Mucosa of gallbladder (tissue), 1 donor: Measurements from ENCODE around the gene TRIM31. TPM values are rescaled to one million over a fixed set of nuclear protein-coding genes. Genes with fewer than 3 reads are reported as not detected.
A peak's percentile ranks its signal among the peaks of the same experiment; 100 is the strongest.
"Not testable (repeated sequence)": the region's sequence is repeated elsewhere in the genome, so short reads cannot be mapped to it uniquely, and the experiment has no call there.

Experiments used
- DNase-seq: peaks from one replicate; pipeline ENCODE4 v3.0.0-alpha.2; 2020; ENCODE audit warnings: low spot score
- total RNA-seq: library from RNA; stranded (reverse); gene quantifications from one replicate; pipeline ENCODE4 v1.2.1, GENCODE V29; 2021
- donor health status: DM: no; HTN: no; CAD: no.

Gene TRIM31
- total RNA-seq, 1 donor from 2014 or later: 3.1 TPM

DNA sequence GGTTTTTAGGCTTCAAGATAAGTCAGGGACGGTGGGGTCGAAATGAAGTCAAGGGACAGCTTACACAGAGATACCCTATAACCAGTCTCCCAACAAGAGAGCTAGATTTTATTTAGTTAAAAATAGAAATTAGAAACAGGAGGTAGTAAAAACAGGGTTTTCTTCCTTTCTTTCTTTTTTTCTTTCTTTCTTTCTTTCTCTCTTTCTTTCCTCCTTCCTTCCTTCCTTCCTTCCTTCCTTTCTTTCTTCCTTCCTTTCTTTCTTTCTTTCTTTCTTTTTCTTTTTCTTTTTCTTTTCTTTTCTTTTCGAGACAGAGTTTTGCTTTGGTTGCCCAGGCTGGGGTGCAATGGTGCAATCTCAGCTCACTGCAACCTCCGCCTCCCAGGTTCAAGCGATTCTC is 5.8 kb upstream of the TRIM31 start:
- not testable (repeated sequence) for DNase-seq

DNA sequence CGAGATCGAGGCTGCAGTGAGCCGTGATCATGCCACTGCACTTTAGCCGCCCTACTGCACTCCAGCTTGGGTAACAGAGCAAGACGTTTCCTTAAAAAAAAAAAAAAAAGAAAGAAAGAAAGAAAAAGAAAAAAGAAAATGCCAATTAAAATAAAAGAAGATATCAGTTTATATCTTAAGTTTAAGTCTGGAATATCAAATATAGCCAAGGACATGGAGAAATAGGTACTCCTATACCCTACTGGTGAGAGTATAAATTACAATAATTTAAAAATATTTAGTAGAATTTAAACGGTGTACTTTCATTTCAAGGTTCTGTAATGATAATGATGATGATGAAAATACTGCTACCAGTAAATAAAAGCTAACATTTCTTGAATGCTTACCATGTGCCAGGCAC is 3.8 kb upstream of the TRIM31 start:
- DNase-seq: no peak

DNA sequence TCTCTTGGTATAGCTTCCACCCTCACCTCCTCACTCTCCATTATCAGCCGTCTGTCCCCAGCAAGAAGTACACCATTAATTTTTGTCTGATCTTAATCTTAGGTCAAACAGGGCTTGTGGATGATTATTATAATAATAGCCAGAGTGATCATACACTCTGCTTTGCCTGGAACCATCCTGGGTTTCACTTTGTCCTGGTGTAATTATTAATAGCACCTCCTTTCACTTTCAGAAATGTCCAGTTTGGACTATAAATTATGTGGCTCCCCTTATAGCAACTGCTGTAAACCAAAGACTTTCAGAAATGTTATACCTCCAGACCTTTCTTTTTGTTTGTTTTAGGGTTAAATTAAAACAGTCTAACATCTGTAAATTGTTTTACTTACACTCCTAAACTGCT is 951 bp upstream of the TRIM31 start:
- no peak for DNase-seq

DNA sequence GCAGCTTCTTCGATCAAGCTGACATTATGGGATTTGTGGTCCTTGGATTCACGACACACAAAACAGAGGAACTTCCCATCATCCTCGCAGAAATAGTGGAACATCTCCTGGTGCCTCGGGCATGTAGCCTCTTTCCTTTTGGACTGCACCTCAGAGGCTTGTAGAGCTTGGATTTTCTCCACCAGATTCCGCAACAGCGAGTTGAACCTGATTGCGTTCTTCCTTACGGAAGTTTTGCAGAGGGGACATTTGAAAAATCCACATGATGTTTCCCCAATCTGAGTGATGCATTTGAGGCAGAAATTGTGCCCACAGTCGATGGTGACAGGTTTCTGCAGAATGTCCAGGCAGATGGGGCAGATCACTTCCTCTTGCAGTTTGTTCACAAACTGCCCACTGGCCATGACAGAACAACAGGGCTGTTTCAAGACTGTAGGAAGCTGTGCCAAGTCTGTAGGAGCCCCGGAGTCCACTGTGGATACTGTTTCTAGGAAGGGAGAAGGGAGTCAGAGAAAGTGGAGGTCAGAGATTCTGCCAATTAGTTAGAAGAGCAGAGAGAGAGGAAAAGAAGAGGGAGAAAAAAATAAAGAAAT is 392 bp downstream of the TRIM31 start:
- DNase-seq: no peak

DNA sequence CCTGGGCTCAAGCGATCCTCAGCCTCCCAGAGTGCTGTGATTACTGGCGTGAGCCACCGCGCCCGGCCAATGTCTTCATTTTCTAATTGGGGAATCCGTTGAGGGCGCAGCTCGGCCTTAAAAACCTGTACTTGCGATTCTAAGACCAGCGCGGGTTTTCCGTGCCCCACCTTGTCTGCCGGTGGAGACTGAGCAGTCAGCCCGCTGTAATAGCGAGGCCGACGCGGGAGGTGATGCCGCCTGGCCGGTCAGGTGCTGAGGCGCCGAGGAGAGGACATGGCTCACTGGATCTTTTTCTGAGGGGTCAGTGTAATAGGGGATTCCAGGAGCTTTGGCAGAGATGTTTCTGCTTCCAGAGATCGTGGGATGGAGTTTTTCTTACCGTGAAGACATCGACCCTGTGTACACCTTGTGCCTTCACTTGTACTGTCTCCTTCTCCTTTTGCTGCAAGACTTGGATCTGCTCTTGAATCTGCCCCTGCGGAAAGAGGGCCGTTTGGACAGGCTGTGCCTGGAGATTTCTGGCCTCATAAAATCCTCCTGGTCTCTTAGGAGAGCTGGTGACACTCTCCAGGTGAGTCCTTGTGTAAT is 1.5 kb downstream of the TRIM31 start:
- no peak for DNase-seq

DNA sequence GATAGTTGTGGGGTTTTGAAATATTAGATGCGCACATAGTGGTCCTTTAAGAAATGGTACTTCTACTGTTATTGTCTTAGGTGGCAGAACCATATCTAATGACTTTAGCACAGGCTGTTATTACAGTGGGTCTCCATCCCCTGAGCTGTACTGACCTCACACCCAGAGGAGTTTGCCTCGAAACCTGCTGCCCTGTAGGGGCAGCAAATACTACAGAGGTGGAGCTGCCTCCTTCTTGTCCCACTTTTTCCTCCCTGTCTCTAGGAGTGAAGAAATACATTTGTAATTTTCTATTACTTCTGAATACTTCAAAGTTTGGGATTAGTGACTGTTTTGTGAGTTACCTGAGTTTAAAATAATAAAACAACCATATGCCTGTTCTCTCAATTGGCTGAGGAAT is 8.2 kb downstream of the TRIM31 start:
- no peak for DNase-seq

DNA sequence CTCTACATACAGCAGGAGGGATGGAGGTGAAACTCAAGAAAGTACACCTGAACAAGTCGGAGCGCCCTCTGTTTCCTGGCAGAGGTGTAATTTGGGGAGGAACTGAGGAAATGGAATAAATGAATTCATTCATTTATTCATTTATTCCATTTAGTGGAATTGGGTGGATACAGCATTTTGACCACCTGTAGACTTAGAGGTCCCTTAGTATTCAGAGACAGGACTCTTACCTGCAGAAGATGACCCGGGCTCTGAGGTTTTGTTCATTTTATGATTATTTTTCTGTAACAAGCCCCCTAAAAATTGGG is 9.1 kb downstream of the TRIM31 start:
- DNase-seq: no peak

DNA sequence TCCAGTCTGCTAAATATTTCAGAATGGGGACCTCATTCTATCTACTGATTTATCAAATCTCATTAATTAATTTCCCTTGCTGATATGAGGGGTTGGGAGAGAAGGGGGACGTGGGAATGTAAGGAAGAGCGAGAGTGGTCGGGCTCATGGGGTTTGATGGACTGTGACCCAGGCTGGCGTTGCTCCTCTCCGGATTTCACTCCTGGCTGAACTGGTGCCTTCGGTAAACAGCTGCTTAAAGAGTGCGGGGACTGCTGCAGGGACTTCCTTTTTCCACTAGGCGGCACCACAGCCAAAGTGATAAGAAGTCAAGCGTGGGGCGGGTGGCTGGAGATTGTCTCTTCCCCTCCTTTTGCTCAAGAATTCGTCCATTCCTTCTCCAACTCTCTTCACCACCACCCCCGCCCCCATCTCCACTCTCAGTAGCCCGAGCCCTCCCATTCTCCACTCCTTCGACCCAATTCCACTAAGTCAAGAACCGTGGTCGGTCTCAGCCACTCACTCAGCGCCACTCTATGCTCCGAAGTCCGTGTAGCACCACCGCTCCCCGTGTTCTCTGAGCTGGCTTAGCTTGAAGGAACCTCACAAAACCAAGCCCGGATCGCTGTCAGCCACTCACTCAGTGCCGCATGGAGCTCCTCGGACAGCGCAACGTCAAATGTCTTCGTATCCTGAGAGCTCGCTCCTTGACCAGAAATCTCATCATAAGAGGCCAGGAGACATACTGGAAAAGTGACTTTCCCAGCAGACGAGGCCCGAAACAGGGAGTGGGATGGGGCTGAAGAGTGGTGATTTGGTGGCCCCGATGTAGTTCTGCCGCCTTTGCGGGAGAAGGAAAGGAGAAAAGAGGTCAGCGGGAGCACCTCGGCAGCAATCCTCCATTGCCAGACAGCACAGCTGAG is 9.7 kb downstream of the TRIM31 start:
- DNase-seq: peak; percentile 93

DNA sequence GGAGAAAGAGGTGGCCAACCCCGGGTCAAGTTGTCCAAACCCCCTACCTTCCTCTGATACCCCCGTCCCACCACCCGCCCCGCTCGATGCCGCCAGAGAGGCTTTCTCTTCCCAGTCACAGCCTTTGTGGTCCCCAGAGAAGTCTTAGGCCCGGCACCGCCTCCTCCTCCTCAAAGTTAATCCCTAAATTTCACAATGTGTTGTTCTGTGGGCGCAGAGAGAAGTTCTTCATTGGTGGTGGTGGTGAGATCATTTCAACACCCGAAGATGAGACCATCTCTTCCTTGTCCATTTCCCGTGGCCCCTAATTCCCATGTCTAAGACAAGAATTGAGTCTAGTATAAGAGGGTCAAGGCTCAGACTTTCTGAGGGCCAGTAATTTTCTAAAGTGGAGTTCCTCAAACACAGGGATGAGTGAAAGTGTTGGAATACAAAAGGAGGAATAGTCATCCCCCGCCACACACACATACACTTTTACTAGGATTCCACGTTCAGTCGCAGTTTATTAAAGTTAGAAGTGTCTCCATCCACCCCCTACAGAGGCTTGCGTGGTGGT is 10.4 kb downstream of the TRIM31 start:
- DNase-seq: no peak

DNA sequence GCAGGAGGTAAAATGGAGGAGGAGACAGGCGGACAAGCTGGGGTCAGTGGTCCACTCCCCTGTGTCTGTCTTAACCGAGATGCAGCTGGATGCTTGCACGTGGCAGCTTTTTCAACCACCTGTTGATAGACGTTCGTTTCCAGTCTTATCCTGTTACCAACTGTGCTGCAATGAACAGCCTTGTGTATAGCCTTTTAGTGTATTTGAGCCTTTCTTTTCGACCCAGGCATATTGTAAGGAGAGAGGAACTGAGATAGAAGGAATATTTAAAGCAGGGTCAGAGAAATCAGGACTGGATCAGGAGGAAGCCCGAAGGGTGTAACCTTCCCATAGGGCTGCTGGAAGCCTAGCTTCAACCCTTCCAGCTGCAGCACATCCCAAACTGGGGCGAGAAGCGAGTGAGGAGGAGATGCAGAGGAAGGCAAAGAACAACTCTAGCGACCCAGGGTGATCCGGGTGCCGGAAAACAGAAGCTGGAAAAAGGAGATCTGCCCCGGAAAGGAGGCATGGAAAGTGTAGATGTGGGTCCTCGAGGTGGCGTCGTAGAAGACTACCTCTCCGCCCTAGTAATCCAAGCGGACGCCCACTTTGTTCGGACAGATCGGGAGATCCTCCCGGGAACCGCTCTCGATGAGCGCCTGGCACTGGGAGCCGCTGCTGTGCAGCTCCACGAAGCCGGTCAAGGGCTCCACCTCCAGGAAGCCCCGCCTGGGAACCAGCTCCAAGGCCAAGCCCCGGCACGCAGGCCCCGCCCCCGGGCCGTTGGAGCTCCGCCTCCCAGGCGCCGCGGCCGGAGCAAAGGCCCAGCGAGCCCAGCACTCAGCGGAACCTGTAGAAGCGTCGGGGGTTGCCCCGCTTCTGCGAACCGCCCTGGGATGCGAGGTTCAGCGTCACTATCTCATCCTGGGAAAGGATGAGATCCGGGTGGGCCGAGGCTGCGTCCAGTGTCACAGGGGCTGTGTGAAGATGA is 11.2 kb downstream of the TRIM31 start:
- peak; percentile 93 for DNase-seq

DNA sequence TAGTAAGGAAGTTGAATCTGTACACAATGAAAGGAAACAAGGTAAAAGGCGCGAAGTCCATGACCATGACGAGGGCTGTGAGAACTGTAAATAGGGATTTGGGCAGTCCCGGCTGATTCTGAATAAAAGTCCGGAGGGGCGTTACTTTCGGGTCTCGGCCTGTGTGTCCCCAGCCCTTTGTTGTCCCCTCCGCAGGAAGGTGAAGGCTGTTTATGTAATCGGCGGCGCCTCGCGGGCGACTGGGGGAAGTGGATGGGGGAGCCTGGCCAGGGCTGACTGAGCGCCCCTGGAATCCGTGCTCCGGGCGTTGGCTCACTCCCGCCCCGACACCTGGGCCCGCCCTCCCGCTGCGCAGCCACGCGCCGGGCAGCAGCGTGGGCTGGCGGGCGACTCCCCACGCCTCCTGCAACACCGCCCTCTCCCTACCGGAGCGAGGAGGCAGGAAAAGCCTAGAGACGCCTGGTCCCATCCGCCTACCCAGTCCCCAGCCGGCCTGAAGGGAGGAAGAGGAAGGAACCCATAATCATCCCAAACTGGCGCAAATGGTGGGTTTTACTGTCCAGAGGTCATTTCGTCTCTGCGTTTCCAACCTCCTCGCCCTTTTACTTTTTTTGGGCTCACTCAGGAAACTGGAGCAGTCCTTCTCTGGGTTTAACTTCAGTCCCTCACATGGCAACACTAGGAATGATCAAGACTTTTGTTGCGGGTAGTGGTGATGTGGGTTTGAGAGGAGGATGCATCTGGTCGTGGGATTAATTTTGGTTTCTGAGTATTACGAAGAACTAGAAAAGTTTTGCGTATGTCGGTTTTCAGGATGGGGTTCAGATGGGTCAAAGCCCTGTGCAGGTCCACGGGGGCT is 12.1 kb downstream of the TRIM31 start:
- peak; percentile 55 for DNase-seq

DNA sequence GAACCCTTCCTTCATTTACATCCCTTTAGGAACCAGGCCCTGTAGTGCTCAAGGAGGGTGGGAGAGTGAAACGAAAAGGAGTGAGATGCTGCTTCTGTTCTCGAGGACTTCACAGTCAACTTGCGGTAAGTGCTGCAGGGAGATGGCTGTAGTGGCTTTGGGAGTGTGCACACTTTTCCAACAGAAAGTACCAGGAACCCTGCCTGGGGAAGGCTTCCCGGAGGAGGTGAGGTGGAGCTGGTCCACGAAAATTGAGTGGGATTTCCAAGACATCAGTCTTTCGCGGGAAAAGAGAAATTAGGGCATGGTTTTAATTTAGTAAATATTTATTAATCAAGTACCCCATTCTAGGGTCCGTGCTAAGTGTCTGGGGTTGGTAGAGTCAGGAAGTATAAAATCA is 12.7 kb downstream of the TRIM31 start:
- DNase-seq: no peak

DNA sequence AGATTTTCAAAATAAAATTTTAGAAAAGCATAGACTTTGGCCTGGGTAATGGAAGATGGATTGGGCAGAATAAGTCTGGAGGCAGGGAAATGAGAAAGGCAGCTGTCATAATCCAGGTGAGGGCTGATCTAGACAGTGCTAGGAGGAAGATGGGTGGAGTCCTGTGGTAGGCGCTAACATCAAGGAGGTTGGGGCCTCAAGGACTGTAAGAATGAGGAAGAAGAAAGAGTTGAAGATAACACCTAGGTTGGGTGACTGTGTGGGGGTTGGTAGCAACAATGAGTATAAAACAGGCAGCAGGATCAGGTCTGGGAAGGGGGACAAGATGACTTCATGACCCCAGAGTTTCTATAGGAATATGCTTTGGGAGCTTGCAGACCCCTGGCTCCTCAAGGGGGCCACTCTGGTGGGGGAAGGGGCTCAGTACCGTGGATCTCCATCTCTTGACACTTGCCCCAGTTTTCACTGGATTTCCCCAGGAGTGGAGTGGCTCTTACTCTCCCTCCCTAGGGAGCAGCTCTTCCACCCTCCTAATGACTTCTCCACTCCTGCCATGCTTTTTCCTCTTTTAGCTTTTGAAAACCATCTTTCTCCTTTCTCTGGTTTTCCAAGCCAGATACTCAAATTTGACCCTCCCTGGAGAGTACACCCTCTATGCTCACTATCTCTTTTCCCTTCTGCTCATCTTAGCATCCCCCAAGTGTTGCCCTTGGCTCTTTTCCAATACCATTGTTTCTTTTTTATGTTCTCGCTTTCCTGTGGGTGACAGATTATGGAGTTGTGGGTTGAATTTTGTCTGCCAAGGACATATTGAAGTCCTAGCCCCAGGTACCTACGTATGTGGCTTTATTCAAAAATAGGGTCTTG is 14.8 kb downstream of the TRIM31 start:
- peak; percentile 66 for DNase-seq

DNA sequence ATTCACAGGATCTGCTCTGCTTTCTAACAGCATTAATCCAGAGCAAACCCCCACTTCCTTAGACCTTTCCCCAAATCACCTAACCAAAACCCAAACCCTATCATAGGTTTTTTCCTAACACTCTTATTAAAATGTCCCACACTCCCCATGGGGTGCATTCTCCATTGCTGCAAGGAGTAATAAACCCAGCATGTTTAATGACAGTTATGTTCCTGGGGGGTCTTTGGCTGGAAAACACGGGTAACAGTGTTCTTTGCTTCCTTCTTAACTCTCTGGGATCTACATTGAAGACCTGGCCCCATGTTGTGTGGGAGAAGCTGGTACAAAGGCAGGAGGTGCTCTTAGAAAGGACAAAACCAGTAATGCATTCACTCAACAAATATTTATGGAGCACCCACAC is 16.1 kb downstream of the TRIM31 start:
- DNase-seq: no peak

DNA sequence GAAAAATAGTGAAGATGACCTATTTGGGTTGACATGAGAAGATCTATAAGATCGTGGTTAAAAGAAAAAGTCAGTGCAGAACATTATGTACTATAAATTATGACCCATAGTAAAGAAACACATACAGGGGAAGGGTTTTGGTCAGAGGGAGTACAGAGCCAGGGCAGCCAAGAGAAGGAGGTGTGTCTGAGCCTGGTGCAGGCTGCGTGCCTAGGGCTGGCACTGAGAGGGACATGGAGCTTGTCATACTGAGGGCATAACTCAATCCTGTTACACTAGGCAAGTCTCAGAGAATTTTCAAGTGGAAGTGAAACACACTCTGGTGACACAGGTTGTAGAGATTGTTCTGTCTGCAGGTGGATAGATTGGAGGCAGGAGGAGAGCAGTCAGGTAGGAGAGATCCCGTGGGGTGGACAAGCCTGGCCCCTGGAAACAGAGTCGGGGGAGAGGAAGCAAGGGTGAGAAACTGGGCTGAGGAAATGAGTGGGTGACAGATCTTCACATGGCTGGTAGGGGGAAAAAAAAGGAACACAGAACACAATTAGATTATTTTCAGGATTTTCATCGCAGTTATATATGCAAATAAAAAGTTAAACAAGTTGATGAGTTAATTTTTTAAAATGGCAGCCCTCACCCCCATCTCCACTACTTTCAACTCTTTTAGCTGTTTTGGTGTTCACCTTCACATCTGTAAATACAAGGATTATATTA is 18.8 kb downstream of the TRIM31 start:
- DNase-seq: no peak

DNA sequence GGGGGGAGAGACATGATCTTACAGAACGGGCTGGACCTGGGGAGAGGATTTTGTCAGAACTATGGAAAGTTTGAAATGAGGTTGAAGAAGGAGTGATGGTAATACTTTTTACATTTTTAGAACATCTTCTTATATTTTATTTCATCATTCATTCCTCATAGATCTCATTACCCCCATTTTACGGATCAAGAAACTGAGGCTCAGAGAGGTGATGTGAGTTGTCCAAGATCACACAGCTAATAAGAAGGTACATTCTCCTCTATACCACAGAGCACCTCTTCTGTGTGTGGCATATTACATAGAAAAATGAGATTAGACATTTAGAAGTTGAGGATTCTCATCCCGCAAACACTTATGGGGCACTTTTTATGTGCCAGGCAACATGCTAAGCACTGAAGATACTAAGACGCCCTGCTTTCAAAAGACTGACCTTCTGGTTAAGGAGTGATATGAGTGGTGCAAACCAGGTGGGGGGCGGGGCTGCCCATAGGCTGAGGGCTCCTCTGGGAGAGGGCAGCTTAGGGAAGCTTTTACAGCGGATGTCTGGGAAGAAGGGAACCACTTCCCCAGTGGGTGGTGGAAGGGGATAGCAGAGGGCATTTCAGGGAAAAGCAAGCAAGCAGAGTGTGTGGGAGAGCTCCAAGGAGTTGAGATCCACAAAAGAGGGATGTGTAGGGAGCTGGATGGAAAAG is 19.9 kb downstream of the TRIM31 start:
- DNase-seq: no peak

DNA sequence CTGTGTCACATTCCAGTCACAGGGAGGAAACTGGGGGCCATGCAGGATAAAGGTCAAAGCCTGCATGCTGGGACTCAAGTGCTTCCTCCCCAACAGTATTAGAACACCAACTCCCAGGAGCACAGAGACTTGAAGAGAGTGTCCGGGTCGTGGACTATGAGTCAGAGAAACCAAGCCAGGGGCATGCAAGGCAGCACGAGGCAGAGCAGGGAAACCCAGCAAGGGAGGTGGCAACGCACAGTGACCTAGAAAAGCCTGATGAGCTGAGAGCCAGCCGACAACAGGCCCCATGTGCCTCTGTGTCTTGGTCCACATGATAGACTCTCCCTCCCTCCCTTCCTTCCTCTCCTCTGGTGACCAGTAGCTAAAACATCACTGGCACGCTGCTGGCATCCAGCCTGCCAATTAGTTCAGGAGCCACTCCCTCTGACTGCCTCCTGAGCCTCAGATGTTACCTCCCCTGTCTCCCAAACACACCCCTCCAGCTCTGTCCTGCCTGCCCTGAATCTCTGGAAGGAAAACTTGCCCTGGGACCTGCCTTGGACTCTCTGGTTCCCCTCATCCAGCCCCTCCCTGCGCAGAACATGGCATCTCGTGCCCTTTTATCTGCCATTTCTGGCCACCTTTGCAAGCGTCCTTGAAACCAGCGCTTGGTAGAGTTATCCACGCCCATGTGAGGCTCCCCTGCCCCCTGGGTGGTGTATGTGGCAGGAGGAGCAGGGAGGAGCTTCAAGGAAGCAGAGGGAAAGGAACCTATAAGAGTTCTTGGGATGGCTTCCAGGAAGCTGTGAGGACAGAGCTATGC is 21.1 kb downstream of the TRIM31 start:
- DNase-seq: peak; percentile 86

DNA sequence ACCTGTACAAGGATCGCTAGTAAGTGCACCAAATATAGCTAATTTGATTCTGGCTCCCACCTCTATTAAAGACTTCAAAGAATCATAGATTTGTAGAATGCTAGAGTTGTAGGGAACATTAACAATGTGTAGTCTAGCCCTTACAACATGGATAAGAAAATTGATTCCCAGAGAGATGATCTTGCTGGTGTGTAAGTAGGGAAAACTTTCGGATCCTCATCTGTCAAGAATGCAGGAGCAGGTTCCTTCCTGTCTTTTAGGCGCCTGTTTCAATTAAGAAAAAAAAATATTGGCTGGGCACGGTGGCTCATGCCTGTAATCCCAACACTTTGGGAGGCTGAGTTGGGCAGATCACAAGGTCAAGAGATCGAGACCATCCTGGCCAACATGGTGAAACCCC is 25.0 kb downstream of the TRIM31 start:
- DNase-seq: no peak
